RKO (cell line): ENCODE data around the gene UBE2R2.
"Not testable (repeated sequence)": the region's sequence is repeated elsewhere in the genome, so short reads cannot be mapped to it uniquely, and the experiment has no call there.

Source experiments
- DNase-seq: peaks from one replicate; pipeline ENCODE4 v3.0.0-alpha.2; 2016; ENCODE audit warnings: low spot score

UBE2R2 gene

DNA sequence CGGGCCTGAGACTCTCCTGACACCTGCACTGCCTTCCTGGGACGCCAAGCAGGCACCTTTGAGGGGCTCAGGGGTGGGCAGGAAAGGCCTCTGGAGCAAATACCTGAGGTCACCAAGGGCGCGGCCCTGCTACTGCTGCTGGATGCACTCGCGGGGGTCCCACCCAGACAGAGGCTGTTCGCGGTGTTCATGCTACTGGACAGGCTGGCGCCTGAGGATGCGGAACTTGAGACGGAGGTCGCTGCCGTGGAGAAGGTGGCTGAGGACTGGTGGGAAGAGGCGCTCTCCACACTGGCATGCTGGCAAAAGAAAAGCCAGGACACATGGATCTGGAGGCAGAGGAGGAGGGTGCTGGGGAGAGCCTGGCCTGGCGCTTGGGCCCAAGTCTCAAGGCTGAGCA is 110.7 kb downstream of the UBE2R2 start:
- DNase-seq = no peak

DNA sequence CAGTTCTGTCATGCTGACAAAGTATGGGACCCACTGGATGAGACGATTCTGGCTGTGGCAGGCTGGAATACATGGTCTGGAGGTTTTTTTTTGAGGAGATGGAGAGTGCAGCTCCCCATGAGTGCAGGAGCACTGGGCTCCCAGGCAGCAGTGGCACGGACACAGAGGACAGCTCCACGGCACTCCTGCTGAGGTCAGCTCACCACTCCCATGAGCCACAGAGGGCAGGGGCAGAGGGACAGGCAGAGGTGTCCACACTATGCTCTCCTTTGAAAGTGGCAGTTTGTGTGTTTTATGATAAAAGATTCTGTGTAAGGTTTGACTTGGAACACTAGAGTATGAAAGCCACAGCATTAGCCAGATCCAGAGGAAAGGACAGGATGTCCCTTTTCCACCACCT is 114.4 kb downstream of the UBE2R2 start:
- DNase-seq = no peak

DNA sequence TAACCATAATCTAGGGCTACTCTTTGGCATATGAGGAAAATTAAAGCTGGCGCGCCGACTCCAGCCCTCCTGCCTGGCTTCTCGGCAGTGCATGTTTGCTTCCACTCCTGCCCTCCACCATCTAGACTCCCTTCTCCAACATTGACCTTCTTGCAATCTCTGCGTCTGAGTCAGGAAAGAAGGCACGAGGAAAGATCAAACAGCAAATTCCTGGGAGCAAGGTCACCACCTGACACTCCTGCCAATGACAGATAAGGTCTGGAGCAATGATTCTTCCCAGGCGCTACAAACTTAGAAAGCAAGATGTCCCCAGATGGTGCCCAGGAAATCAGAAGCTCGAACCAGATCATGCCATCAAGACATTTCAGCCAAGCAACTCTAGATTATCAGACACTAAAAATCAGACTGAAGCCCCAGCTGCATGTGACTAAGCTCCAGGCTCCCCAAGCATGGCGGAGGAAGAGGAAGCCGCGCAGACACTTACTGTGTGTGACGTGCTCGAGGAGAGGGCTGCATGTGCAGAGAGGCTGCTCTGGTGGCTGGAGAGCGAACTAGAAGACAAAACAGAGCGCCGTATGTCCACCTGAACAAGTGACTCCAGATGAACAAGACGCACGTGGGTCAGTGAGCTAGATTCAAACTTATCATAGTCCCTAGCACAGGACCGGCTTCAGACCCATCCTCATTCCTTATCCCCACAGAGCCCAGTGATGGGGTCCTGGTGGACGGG is 115.3 kb downstream of the UBE2R2 start:
- DNase-seq = no peak

DNA sequence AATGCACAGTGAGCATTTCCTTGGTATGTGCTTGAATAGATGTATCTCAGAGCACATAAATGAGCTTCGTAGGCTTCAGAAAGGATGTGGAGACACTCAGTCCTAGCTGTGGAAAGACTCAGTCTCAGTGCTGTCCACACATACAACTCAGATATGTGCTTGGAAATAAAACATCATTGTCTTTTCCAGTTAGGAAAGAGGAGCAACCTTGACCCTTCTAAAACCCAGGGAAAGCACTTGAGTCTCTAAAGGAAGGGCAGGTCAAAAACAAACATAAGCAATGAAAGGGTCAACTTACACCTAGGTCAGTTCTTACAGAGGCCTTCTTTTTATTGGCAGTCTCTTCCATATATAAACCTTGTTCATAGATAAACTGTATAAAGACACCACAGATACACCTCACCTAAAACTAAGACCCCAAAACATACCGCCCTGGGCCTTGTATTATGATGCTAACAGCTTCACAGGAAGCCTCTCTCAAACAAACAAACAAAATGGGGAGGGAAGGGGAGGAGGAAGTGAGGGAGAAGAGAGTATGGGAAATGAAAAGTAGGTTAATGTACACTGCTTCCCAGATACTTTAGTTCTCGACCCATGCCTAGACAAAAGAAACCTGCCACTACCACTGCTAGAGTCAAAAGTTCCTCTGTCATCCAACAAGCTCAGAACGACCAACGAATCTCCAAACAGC is 117.4 kb downstream of the UBE2R2 start:
- no peak for DNase-seq

DNA sequence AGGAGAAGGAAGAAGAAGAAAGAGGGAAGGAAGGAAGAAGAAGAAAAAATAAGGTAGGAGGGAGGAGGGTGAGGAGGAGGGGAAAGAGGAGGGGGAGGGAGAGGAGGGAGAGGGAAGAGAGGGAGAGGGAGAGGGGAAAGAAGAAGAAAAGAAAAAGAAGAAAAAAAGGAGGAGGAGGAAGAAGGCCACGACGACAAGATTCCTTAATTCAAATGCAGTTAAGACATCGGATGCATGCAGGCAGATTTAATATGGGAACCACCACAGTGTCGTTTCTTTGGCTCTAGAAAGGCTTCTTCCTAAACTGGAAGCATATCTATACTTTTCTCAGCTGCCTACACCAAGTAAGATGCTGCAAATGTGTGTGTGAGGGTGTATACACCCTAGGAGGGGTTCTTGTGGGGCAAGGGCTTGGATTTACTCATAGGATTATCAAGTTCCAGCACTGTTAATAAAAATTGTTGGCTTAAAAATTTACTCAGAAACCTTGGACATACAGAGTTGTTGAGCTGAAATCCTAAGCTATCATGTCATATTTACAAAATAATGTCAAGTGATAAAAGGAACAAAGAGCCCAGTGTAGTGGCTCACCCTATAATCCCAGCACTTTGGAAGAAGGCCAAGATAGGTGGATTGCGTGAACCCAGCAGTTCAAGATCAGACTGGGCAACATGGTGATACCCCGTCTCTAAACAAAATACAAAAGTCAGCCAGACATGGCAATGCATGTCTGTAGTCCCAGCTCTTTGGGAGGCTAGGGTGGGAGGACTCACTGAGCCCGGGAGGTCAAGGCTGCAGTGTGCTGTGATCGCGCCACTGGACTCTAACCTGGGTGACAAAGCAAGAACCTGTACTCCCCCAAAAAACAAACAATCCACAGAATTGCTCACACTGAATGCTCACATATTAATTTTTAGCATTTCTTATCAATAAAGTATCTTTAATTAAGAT is 123.2 kb downstream of the UBE2R2 start:
- no peak for DNase-seq

DNA sequence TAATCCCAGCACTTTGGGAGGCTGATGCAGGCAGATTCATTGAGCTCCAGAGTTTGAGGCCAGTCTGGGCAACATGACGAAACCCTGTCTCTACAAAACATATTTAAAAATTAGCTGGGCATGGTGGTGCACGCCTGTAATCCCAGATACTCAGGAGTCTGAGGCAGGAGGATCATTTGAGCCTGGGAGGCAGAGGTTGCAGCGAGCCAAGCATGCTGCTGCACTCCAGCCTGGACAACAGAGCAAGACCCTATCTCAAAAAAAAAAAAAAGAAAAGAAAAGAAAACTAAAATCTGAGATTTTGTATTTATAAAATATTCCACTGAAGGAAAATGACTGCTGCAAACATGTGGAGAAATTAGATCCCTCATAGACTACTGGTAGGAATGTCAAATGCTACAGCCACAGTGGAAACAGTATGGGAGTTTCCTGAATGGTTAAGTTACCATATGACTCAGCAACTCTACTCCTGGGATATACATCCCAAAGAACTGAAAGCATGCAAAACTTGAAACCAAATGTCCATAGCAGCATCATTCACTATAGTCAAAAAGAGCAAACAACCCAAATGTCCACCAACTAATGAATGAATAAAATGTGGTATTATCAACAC is 125.6 kb downstream of the UBE2R2 start:
- DNase-seq = peak; percentile 20

DNA sequence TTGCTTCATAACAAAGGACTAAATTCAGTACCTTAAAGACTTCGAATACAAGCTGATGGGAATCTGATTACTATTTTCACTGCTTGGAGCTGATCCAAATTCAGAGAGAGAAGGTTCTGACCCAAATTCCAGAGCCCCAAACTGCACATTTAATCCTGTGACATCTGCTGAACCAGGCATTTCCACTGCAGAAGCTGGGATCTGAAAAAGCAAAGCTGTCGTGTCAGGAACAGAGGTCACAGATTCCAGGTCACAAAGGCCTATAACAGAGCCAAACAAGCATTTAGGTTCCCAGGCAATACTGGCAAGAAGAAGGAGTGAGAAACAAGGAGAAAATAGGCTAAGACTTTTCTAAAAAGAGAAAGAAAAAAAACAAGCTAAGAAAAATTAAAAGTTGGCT is 126.4 kb downstream of the UBE2R2 start:
- DNase-seq = no peak

DNA sequence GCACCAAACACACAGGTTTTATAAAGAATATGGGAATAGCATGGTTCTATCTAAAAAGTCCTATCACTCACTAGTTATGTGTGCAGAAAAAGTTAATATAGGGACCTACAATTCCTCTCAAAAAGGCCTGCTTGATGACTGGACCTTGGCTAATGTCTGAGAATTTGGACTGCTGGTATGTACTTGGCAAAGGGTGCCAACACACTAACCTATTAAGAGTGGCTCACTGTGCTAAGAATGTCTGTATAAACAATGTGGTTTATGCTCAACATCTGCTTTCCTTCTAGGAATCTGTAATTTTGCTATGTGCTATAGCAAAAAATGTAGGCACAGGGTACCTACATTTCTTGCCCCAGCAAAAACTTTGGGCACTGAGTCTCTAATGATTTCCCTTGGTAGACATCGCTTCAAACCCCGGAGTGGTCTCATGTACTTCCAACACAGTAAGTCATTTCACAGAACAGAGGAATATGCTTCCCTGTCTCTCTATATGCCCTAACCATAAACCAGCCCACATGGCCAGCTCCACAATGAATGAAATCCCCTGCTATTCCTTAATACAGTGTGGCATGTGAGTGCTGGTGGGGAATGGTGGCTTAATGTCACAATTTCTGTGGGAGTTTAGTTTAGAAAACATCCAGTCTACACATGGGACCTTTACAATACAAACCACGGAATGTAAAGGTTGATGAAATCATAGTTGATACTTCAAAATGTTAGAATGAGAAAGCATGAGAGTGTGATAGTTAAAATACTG is 130.0 kb downstream of the UBE2R2 start:
- peak; percentile 26 for DNase-seq

DNA sequence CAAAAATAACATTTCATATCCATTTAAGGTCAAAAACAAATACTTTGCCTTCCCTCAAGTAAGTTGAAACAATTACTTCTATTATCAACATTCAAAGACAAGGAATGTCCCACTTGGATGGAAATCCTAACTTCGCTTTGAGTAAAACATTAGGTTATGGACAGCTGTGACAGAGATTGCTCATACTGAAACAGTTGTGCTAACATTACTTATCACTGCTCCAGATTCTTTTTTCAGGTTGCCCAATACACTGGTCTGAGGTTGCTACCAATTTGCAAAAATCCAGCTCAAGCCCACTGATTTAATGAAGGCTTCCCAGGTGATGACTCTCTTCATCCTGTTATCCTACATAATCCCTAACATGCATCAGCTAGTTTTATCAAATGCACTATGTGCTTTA is 133.4 kb downstream of the UBE2R2 start:
- DNase-seq = no peak

DNA sequence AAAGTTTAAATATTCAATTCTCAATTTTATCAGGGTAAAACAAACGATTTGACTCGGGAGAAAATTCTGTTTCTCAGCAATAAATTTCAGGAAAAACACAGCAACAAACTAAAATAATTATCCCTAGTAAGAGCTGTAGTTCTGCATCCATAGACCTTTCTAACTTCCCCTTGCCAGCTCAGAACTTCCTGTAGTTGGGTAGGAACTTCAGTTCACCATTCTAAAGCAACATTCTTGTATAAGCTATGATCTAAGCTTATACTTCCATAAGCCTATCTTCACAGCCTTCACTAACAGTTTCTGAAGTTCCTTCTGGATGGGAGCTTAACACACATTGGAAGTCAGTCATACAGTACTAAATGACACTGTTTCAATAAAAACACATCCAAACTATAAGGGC is 135.1 kb downstream of the UBE2R2 start:
- DNase-seq = no peak

DNA sequence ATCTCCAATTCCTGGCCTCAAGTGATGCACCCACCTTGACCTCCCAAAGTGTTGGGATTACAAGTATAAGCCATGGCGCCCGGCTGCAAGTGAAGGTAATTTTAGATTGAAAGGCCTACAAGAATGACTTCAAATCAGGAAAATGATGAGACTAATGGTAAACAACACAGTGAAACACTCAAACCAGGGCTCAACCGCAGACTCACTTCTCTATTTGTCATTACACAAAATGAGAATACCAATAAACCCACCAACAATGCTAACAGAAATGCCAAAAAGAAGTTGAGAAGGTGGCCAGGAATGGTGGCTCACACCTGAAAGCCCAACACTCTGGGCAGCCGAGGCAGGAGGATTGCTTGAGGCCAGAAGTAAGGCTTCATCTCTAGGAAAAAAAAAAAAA is 139.6 kb downstream of the UBE2R2 start:
- DNase-seq = no peak

DNA sequence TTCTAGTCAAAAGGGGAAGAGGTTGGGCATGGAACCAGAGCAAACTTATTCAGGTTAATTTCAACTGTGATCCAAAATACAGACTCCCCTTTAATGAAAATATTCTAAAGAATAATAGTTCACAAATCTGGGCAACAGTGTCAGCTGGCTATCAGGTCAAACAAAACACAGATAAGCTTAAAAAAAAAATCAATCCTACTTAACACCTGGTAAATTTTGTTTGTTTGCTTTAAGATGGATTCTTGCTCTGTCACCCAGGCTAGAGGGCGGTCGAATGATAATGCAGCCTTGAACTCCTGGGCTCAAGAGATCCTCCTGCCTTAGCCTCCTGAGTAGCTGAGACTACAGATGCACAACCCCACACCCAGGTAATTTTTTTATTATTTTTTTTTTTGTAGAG is 142.8 kb downstream of the UBE2R2 start:
- DNase-seq = no peak

DNA sequence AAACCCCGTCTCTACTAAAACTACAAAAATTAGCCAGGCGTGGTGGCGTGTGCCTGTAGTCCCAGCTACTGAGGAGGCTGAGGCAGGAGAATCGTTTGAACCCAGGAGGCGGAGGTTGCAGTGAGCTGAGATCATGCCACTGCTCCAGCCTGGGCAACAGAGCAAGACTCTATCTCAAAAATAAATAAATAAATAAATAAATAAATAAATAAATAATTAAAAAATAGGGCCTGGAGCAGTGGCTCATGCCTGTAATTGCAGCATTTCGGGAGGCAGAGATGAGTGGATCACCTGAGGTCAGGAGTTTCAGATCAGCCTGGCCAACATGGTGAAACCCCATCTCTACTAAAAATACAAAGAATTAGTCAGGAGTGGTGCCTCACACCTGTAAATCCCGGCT is 145.5 kb downstream of the UBE2R2 start:
- DNase-seq = not testable (repeated sequence)

DNA sequence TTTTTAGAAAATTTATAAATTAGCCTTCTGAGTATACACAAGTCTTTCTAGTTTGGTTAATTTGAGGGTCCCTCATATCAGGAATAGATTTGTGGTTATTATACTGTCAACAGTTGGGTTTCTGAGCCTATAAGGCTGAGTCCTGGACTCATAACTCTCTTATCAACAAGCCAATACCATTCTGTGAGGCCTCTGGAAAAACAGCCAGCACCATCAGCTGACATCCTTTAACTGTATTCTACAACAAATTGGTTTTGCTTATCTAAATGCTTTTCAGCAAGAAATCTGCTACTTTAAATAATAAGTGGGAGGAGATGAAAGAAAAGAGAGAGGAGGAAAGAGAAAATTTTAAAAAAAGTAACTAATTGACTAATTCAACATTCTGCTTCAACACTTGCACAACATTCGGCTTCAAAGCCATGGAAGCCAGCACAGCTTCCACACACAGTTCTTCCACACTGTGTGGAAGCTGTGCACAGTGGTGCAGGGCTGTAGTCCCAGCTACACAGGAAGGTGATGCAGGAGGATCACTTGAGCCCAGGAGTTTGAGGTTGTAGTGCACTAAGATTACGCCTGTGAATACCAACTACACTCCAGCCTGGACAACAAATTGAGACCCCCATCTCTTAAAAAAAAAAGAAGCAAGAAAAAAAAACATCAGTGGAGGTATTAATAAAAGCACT is 147.3 kb downstream of the UBE2R2 start:
- no peak for DNase-seq
